Neutrophil (primary cell): ENCODE results near the gene MVB12B.

Experiments used
- H3K27ac ChIP-seq: fragments of 200-600 bp; sonication (generic); 2 replicates; pipeline ENCODE4 v1.5.1; 2016; ENCODE audit warnings: mild to moderate bottlenecking, moderate library complexity
- H3K27me3 ChIP-seq: fragments of 200-600 bp; sonication (generic); 2 replicates; pipeline ENCODE4 v1.6.0; 2016; ENCODE audit warnings: mild to moderate bottlenecking
- H3K36me3 ChIP-seq: fragments of 200-600 bp; sonication (generic); 2 replicates; pipeline ENCODE4 v1.5.1; 2017
- H3K4me1 ChIP-seq, 2 experiments: fragments of 200-600 bp in 1 of 2; sonication (generic) in 1 of 2; 1 replicate in 1 of 2; 2 replicates in 1 of 2; pipeline versions ENCODE4 v1.5.1 to v1.6.1; 2013 to 2016; ENCODE audit warnings: low read depth in 1 of 2, low read length in 1 of 2, mild to moderate bottlenecking in 1 of 2, moderate library complexity in 1 of 2; ENCODE audit not compliant: control insufficient read depth in 1 of 2, insufficient read depth in 1 of 2
- H3K4me3 ChIP-seq, 2 experiments: fragments of 200-600 bp in 1 of 2; sonication (generic) in 1 of 2; 1 replicate in 1 of 2; 2 replicates in 1 of 2; pipeline ENCODE4 v1.5.1; 2013 to 2016; ENCODE audit warnings: low read depth in 1 of 2, low read length in 1 of 2, mild to moderate bottlenecking in 1 of 2, moderate library complexity in 1 of 2
- H3K9me3 ChIP-seq: fragments of 200-600 bp; sonication (generic); 2 replicates; pipeline ENCODE4 v1.5.1; 2016
- TF ChIP-seq, protein P1 (sequence below): fragments of 200-600 bp; sonication (generic); IDR thresholded peaks from 2 replicates; pipeline ENCODE4 v1.5.1; 2016; ENCODE audit warnings: antibody characterized with exemption

MVB12B gene

DNA sequence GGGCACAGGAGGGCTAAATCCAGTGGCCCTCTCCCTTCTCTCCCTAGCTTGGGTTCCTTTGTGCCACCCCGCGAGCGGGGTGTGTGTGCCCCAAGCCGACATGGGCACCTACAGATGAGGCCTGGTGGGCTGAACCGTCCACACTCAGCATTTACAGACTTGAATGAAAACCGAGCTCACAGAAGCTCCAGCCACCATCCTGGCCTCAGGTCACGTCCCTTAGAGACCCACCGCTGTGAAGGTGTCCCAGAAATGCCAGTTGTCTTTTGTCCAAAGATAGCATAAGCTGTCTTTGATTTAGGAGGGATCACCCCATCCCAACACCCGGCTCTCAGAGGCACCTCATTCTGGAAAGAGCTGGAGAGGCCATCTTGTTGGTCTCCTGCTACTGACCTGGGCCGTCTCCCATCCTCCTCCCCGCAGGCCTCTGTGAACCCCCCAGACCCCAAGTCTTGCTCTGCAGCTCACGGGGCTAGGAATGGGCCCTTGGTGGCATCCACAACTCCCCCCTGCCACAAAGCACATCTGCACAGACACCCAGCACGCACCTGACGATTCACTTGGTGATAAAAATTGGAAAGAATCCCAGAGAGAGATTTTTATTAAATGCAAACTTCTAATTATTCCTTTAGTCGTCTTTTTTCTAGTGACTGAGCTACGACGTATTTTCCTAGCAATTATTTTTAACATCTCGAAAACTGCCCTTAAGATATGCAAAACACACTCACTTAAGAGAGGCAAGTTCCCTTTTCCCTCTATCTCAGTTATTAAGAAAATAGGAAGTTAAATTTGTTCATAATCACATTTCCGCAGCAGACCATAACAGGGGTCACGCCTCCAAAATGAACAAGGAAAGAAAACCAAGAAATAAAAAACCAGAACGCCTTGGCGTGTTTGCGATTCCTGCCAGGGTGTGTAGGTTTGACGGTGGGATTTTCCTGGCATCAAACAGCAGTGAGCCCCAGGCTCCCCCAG, 206.6 kb downstream of the MVB12B start:
- H3K27ac ChIP-seq = peak overlapping the region; percentile 87
- no peaks in the 10 kb centered on the region for H3K9me3 ChIP-seq

DNA sequence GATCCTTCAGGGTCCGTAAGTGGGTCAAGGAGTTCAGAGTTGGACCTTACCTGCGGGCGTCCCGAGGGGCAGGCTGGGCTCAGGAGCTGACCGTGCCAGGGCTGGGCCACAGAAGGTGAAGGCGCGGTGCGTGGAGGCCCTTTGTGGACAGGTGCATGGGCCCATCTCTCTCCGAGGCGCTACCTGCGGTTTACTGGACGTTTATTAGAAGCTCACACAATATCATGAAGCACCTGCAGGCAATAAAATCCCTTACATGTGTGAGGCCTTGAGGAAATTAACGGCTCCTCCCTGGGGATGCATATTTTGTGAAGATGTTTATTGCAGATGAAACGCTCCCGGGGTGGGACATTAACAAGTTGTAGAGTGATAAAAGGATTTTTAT, 207.3 kb downstream of the MVB12B start:
- no peaks in the 10 kb centered on the region for H3K36me3 ChIP-seq
- H3K4me1 ChIP-seq = peaks cover 49 to 52% of the 10 kb centered on the region in 2 experiments
- peak overlapping the region; percentile 39 to 60 for H3K4me3 ChIP-seq
- H3K27ac ChIP-seq = peak overlapping the region; percentile 87
- TF ChIP-seq, protein P1, sequence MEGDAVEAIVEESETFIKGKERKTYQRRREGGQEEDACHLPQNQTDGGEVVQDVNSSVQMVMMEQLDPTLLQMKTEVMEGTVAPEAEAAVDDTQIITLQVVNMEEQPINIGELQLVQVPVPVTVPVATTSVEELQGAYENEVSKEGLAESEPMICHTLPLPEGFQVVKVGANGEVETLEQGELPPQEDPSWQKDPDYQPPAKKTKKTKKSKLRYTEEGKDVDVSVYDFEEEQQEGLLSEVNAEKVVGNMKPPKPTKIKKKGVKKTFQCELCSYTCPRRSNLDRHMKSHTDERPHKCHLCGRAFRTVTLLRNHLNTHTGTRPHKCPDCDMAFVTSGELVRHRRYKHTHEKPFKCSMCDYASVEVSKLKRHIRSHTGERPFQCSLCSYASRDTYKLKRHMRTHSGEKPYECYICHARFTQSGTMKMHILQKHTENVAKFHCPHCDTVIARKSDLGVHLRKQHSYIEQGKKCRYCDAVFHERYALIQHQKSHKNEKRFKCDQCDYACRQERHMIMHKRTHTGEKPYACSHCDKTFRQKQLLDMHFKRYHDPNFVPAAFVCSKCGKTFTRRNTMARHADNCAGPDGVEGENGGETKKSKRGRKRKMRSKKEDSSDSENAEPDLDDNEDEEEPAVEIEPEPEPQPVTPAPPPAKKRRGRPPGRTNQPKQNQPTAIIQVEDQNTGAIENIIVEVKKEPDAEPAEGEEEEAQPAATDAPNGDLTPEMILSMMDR = no peak
- no peaks in the 10 kb centered on the region for H3K9me3 ChIP-seq
- no peaks in the 10 kb centered on the region for H3K27me3 ChIP-seq

More for the DNA sequence above, 206.6 kb downstream of the MVB12B start:
- H3K27me3 ChIP-seq = no peaks in the 10 kb centered on the region
- peaks cover 56 to 58% of the 10 kb centered on the region in 2 experiments for H3K4me1 ChIP-seq
- TF ChIP-seq, protein P1 = no peak
- no peaks in the 10 kb centered on the region for H3K36me3 ChIP-seq
- H3K4me3 ChIP-seq = peak overlapping the region; percentile 39 to 60

DNA sequence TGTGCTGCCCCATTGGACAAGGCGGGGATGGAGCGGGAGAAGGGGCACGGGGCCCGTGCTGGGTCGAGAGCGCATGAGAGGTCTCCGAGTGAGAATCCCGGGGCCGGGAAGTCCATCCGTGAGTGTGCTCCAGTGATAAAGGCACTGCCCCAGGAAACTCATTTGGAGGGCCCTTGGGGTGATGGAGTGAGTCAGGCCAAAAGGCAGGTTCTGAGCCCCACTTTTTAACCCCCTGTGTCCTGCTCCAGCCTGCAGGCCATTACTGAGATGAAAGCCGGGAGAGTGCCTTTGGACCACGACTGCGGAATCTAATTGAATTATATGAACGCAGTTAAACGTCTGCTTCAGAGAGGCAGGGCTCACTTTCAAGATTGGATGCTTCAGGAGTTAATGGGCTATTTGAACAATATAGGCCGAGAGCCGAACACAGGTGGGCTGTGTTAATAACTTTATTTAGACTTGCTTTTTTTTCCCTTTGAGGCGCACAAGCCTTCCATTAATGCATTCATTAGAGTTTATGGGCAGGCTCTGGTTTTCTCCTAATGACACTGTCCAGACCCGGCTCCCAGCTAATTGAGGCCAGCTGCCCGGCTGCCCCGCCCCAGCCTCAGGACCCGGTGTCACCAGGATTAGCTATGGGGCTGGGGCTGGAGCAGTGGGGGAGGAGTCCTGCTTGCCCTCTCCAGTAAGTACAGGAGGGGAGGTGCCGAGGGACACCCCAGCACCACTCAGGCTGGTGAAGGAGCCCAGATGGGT, 208.0 kb downstream of the MVB12B start:
- TF ChIP-seq, protein P1 = no peak
- Histone ChIP-seq H3K27ac (peak overlapping the region; percentile 87), H3K9me3 (no peaks in the 10 kb centered on the region), H3K4me1 (peaks cover 42 to 45% of the 10 kb centered on the region in 2 experiments), H3K27me3 (no peaks in the 10 kb centered on the region), H3K4me3 (no peak overlapping the region), H3K36me3 (no peaks in the 10 kb centered on the region)

DNA sequence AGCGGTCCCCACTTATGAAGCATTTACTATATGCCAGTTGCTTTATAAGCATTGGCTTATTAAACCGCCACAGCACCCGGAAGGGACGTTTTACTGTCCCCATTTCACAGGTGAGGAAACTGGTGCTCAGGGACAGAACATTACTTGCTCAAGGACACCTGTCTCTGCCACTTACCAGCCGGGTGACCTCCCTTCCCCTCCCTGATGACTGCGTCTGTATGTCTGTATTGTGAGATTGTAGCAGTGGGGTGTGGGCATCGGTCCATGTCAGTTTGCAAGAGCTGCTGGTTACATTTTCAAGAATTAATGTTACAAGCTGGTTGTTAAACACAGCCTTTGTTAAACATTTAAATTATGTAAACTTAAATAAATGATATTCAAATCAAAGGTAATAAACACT, 209.5 kb downstream of the MVB12B start:
- Histone ChIP-seq H3K9me3 (no peaks in the 10 kb centered on the region), H3K27me3 (no peaks in the 10 kb centered on the region), H3K4me3 (no peak overlapping the region), H3K4me1 (peaks cover 35 to 38% of the 10 kb centered on the region in 2 experiments), H3K36me3 (no peaks in the 10 kb centered on the region), H3K27ac (no peak overlapping the region)
- TF ChIP-seq, protein P1 = no peak

DNA sequence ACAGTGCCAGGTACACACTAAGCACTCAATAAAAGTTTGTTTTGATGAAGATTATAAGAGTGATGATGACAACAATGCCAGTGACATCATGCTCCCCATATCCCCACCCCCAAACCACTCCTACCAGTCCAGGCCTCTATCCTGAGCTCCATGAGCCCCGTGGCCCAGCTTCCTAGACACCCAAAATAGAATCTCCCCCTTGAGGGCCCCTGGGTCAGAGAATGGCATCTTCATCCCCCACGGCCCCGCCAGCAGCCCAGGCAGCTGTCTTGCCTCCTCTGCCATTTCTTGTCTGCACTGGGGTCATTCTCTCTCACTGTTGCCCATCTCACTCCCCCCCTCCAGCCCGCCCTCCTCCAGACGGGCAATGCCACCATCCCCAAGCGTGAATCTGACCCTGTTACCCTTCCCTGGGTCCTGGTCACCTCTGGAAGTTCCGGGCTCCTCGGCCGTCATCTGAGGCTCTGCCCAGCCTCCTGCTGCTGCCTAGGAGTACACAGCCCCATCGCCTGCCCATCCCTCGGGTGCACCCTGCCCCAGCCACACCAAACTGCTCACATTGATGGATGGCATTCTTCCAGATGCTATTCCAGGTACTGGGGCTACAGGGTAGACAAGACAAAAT, 210.3 kb downstream of the MVB12B start:
- Histone ChIP-seq H3K27me3 (no peaks in the 10 kb centered on the region), H3K9me3 (no peaks in the 10 kb centered on the region), H3K27ac (no peak overlapping the region), H3K4me3 (no peak overlapping the region), H3K36me3 (no peaks in the 10 kb centered on the region), H3K4me1 (peaks cover 26 to 30% of the 10 kb centered on the region in 2 experiments)
- TF ChIP-seq, protein P1 = no peak
